ENCODE measurements around the gene TTYH2. TPM values are rescaled to one million over a fixed set of nuclear protein-coding genes. Genes with fewer than 3 reads are reported as not detected.

Gene TTYH2
- total and polyA plus RNA-seq, 7 experiments from 2014 or later, result 1.9 to 15.8 (median 9.8) TPM

DNA sequence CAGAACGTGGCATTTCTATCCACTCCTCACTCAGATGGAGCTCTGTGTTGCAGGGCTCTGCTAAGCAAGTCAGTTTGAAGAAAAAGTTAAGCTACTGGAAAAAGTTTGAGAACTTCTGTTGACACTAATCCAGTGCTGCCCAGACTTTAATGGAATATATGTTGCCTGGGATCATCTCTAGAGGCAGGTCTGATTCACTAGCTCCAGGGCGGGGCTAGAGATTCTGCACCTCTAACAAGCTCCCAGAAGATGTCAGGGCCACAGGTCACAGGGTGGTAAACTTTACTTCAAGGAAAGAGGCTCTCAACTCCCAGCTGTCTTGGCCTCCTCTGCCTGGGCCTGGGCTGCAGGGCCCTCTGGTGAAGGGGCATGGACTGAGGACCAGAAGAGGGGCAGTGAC is 6.8 kb downstream of the TTYH2 start:
- POLR2A ChIA-PET, result no interaction called here
- ATAC-seq (no peak), DNase-seq (no peak)
- no peak overlapping the region for H3K4me3 Mint-ChIP-seq
- intact Hi-C loops (cut with micrococcal nuclease), result no loop called here
- Histone ChIP-seq H3K27ac (ENCODE audit: low read depth, low read length) (no peak overlapping the region), H3K36me3 (ENCODE audit: control insufficient read depth in 2 of 3, insufficient read depth in 3 of 3, low read length in 3 of 3) (peaks cover 0 to 10% (median 0%) of the 10 kb centered on the region in 3 experiments), H3K4me1 (ENCODE audit: control insufficient read depth in 2 of 2, insufficient read depth in 2 of 2, low read length in 2 of 2) (peaks cover 7 to 9% of the 10 kb centered on the region in 2 donors), H3K9me3 (ENCODE audit: control insufficient read depth in 2 of 3, low read length in 3 of 3) (no peaks in the 10 kb centered on the region), H3K4me3 (ENCODE audit: low read length) (no peak overlapping the region), H3K27me3 (ENCODE audit: control insufficient read depth in 2 of 2, insufficient read depth in 2 of 2, low read length in 2 of 2) (no peaks in the 10 kb centered on the region)
- peaks cover 4 to 15% (median 11%) of the 10 kb centered on the region in 5 donors for H3K36me3 Mint-ChIP-seq
- peaks cover 0 to 11% (median 5%) of the 10 kb centered on the region in 7 donors for H3K4me1 Mint-ChIP-seq
- CTCF ChIA-PET, result no interaction called here
- no peak overlapping the region for H3K27ac Mint-ChIP-seq
- peaks cover 0 to 2% (median 0%) of the 10 kb centered on the region in 11 donors for H3K9me3 Mint-ChIP-seq
- H3K27me3 Mint-ChIP-seq, result no peaks in the 10 kb centered on the region

GRCh38 chr17:74220946-74221818 is 7.8 kb downstream of the TTYH2 start:
- H3K9me3 ChIP-seq (ENCODE audit: control insufficient read depth in 2 of 3, low read length in 3 of 3), result no peaks in the 10 kb centered on the region
- Mint-ChIP-seq H3K4me3 (no peak overlapping the region), H3K27me3 (no peaks in the 10 kb centered on the region), H3K36me3 (peaks cover 4 to 23% (median 17%) of the 10 kb centered on the region in 5 donors), H3K27ac (no peak overlapping the region), H3K4me1 (peaks cover 0 to 6% (median 0%) of the 10 kb centered on the region in 7 donors), H3K9me3 (peaks cover 0 to 2% (median 0%) of the 10 kb centered on the region in 11 donors)
- no peaks in the 10 kb centered on the region for H3K27me3 ChIP-seq (ENCODE audit: control insufficient read depth in 2 of 2, insufficient read depth in 2 of 2, low read length in 2 of 2)
- ATAC-seq (no peak), DNase-seq (no peak)
- H3K36me3 ChIP-seq (ENCODE audit: control insufficient read depth in 2 of 3, insufficient read depth in 3 of 3, low read length in 3 of 3), result peaks cover 0 to 10% (median 0%) of the 10 kb centered on the region in 3 experiments
- no peak overlapping the region for H3K27ac ChIP-seq (ENCODE audit: low read depth, low read length)
- intact Hi-C loops (cut with micrococcal nuclease), result no loop called here
- no peak overlapping the region for H3K4me3 ChIP-seq (ENCODE audit: low read length)
- no peaks in the 10 kb centered on the region for H3K4me1 ChIP-seq (ENCODE audit: control insufficient read depth in 2 of 2, insufficient read depth in 2 of 2, low read length in 2 of 2)
- ChIA-PET CTCF (no interaction called here), POLR2A (no interaction called here)

DNA sequence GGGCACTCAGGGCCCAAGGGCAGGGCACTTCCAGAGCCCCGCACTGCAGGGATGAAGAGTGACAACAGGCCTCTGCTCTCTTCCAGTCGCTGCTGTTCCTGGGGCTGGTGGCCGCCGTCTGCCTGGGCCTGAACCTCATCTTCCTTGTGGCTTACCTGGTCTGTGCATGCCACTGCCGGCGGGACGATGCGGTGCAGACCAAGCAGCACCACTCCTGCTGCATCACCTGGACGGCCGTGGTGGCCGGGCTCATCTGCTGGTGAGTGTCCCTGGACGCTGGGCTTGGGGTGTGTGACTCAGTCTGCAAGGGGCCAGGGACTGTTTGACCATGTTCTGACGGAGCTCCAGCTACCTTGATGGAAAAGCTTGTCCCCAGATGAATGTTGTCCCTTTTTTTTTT is 9.0 kb downstream of the TTYH2 start:
- H3K4me1 ChIP-seq (ENCODE audit: control insufficient read depth in 2 of 2, insufficient read depth in 2 of 2, low read length in 2 of 2), result no peaks in the 10 kb centered on the region
- H3K4me3 ChIP-seq (ENCODE audit: low read length), result no peak overlapping the region
- Mint-ChIP-seq H3K4me1 (peaks cover 0 to 5% (median 0%) of the 10 kb centered on the region in 7 donors), H3K27me3 (no peaks in the 10 kb centered on the region), H3K4me3 (no peak overlapping the region), H3K9me3 (peaks cover 0 to 2% (median 0%) of the 10 kb centered on the region in 11 donors), H3K27ac (no peak overlapping the region), H3K36me3 (peaks cover 3 to 23% (median 17%) of the 10 kb centered on the region in 5 donors)
- POLR2A ChIA-PET, result no interaction called here
- H3K36me3 ChIP-seq (ENCODE audit: control insufficient read depth in 2 of 3, insufficient read depth in 3 of 3, low read length in 3 of 3), result peaks cover 0 to 10% (median 0%) of the 10 kb centered on the region in 3 experiments
- intact Hi-C loops (cut with micrococcal nuclease), result no loop called here
- ATAC-seq (no peak), DNase-seq (no peak)
- H3K27ac ChIP-seq (ENCODE audit: low read depth, low read length), result no peak overlapping the region
- CTCF ChIA-PET, result interaction anchor here (0.6 kb wide), 1 partner anchor 110 kb away, joined by 4 read pairs; no protein-coding TSS in a partner anchor
- H3K9me3 ChIP-seq (ENCODE audit: control insufficient read depth in 2 of 3, low read length in 3 of 3), result no peaks in the 10 kb centered on the region
- H3K27me3 ChIP-seq (ENCODE audit: control insufficient read depth in 2 of 2, insufficient read depth in 2 of 2, low read length in 2 of 2), result no peaks in the 10 kb centered on the region

GRCh38 chr17:74223901-74224300 is 10.5 kb downstream of the TTYH2 start:
- POLR2A ChIA-PET, result no interaction called here
- no peak for DNase-seq
- Mint-ChIP-seq H3K36me3 (peaks cover 3 to 26% (median 17%) of the 10 kb centered on the region in 5 donors), H3K27ac (peak overlapping the region in 1 of 9 donors; percentile 55), H3K4me1 (peaks cover 0 to 3% (median 0%) of the 10 kb centered on the region in 7 donors), H3K9me3 (peaks cover 0 to 2% (median 0%) of the 10 kb centered on the region in 11 donors), H3K27me3 (no peaks in the 10 kb centered on the region), H3K4me3 (no peak overlapping the region)
- Histone ChIP-seq H3K27ac (ENCODE audit: low read depth, low read length) (no peak overlapping the region), H3K4me3 (ENCODE audit: low read length) (no peak overlapping the region), H3K9me3 (ENCODE audit: control insufficient read depth in 2 of 3, low read length in 3 of 3) (no peaks in the 10 kb centered on the region), H3K36me3 (ENCODE audit: control insufficient read depth in 2 of 3, insufficient read depth in 3 of 3, low read length in 3 of 3) (peaks cover 0 to 10% (median 0%) of the 10 kb centered on the region in 3 experiments), H3K4me1 (ENCODE audit: control insufficient read depth in 2 of 2, insufficient read depth in 2 of 2, low read length in 2 of 2) (no peaks in the 10 kb centered on the region), H3K27me3 (ENCODE audit: control insufficient read depth in 2 of 2, insufficient read depth in 2 of 2, low read length in 2 of 2) (no peaks in the 10 kb centered on the region)
- ATAC-seq, result no peak
- intact Hi-C loops (cut with micrococcal nuclease), result no loop called here
- CTCF ChIA-PET, result no interaction called here

DNA sequence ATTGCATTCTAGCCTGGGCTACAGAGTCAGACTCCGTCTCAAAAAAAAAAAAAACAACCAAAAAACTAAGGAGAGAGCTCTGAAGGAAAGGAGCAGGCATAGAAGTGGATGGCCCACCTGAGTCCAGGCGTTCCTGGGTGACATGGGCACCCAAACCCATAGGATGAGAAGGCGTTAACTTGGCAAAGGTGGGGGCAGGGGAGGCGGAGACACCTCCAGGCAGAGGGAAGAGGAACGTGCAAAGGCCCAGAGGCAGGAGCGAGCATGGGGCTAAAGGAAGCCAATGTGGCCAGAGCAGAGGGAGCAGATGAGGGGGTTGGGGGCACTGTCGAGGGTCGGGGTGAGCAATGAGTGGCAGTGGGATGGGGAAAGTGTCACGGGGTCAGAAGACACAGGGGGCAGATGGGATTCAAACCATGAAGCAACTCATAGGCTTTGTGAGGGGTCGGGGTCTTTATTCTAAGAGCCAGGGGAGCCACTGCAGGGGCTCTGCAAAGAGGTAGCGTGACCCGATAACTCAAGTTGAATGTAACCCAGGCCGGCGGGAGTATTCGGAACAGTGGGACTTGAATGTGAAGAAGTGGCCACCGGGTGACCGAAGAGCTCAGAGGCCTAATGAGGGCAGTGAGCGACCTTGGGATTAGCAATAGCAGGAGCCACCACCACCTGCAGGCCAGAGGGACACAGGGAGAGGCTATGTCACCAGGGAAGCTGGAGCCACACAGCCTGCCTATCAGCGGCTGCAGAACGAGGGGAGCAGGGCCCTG is 11.8 kb downstream of the TTYH2 start:
- Mint-ChIP-seq H3K27me3 (no peaks in the 10 kb centered on the region), H3K27ac (peak overlapping the region in 2 of 9 donors; percentile 17 to 51), H3K4me3 (no peak overlapping the region), H3K4me1 (peaks cover 0 to 3% (median 0%) of the 10 kb centered on the region in 7 donors), H3K36me3 (peaks cover 0 to 32% (median 12%) of the 10 kb centered on the region in 5 donors), H3K9me3 (no peaks in the 10 kb centered on the region)
- H3K4me3 ChIP-seq (ENCODE audit: low read length), result no peak overlapping the region
- no peaks in the 10 kb centered on the region for H3K4me1 ChIP-seq (ENCODE audit: control insufficient read depth in 2 of 2, insufficient read depth in 2 of 2, low read length in 2 of 2)
- no peak overlapping the region for H3K27ac ChIP-seq (ENCODE audit: low read depth, low read length)
- H3K9me3 ChIP-seq (ENCODE audit: control insufficient read depth in 2 of 3, low read length in 3 of 3), result no peaks in the 10 kb centered on the region
- intact Hi-C loops (cut with micrococcal nuclease), result no loop called here
- POLR2A ChIA-PET, result no interaction called here
- H3K27me3 ChIP-seq (ENCODE audit: control insufficient read depth in 2 of 2, insufficient read depth in 2 of 2, low read length in 2 of 2), result no peaks in the 10 kb centered on the region
- no peak for DNase-seq
- no peak for ATAC-seq
- CTCF ChIA-PET, result interaction anchor here (1.1 kb wide), 1 partner anchor 78 kb away, joined by 3 read pairs; no protein-coding TSS in a partner anchor
- H3K36me3 ChIP-seq (ENCODE audit: control insufficient read depth in 2 of 3, insufficient read depth in 3 of 3, low read length in 3 of 3), result peaks cover 0 to 10% (median 0%) of the 10 kb centered on the region in 3 experiments

DNA sequence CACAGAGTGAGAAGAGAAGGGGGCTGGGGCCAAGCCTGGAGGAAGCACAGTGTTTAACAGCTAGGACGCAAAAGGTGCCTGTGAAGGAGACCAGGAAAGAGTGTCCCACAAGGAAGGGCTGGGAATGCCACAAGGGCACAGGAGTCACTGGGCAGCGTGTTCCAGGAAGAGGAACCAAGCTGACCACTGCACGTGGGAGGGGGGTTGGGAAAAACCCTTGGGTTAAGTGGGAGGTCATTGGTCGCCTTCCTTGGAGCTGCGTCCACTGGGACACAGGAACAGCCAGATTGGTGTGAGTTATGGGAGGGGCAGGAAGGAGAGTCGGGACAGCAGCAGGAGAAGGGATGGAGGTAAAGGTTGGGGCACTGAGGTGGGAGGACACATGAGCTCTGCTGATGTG is 12.9 kb downstream of the TTYH2 start:
- POLR2A ChIA-PET, result no interaction called here
- H3K4me1 Mint-ChIP-seq, result peaks cover 0 to 3% (median 0%) of the 10 kb centered on the region in 7 donors
- intact Hi-C loops (cut with micrococcal nuclease), result no loop called here
- H3K4me1 ChIP-seq (ENCODE audit: control insufficient read depth in 2 of 2, insufficient read depth in 2 of 2, low read length in 2 of 2), result no peaks in the 10 kb centered on the region
- no peaks in the 10 kb centered on the region for H3K9me3 Mint-ChIP-seq
- ATAC-seq (no peak), DNase-seq (no peak)
- H3K27ac ChIP-seq (ENCODE audit: low read depth, low read length), result no peak overlapping the region
- H3K4me3 Mint-ChIP-seq, result no peak overlapping the region
- H3K9me3 ChIP-seq (ENCODE audit: control insufficient read depth in 2 of 3, low read length in 3 of 3), result no peaks in the 10 kb centered on the region
- H3K27me3 ChIP-seq (ENCODE audit: control insufficient read depth in 2 of 2, insufficient read depth in 2 of 2, low read length in 2 of 2), result no peaks in the 10 kb centered on the region
- CTCF ChIA-PET, result interaction anchor here (0.6 kb wide), 1 partner anchor 45 kb away, joined by 3 read pairs; no protein-coding TSS in a partner anchor
- peak overlapping the region in 2 of 9 donors; percentile 45 to 88 for H3K27ac Mint-ChIP-seq
- peaks cover 0 to 37% (median 12%) of the 10 kb centered on the region in 5 donors for H3K36me3 Mint-ChIP-seq
- no peaks in the 10 kb centered on the region for H3K27me3 Mint-ChIP-seq
- H3K36me3 ChIP-seq (ENCODE audit: control insufficient read depth in 2 of 3, insufficient read depth in 3 of 3, low read length in 3 of 3), result peaks cover 0 to 10% (median 0%) of the 10 kb centered on the region in 3 experiments
- no peak overlapping the region for H3K4me3 ChIP-seq (ENCODE audit: low read length)

Data from naive thymus-derived CD4-positive, alpha-beta T cell (primary cell).